Type B pancreatic cell (in vitro differentiated cells): ENCODE measurements around the gene ATP8B4. TPM values are rescaled to one million over a fixed set of nuclear protein-coding genes. Genes with fewer than 3 reads are reported as not detected.

Experiments used
- DNase-seq: peaks from one replicate; pipeline ENCODE4 v3.0.0; 2021; ENCODE audit warnings: mixed read lengths; ENCODE audit not compliant: unreplicated experiment; ENCODE audit errors: extremely low spot score
- H3K27ac Mint-ChIP-seq: 2 replicates; pipeline ENCODE4 v1.8.0; 2021; ENCODE audit warnings: mild to moderate bottlenecking, mixed read lengths
- H3K27me3 Mint-ChIP-seq: 2 replicates; pipeline ENCODE4 v1.8.0; 2021; ENCODE audit warnings: mixed read lengths
- H3K36me3 Mint-ChIP-seq: 2 replicates; pipeline ENCODE4 v1.8.0; 2021; ENCODE audit warnings: mixed read lengths
- H3K4me1 Mint-ChIP-seq: one replicate; pipeline ENCODE4 v1.8.0; 2021; ENCODE audit warnings: mixed read lengths; ENCODE audit not compliant: unreplicated experiment
- H3K4me3 Mint-ChIP-seq: 2 replicates; pipeline ENCODE4 v1.8.0; 2021; ENCODE audit warnings: mild to moderate bottlenecking, mixed read lengths
- H3K9me3 Mint-ChIP-seq: 2 replicates; pipeline ENCODE4 v1.8.0; 2021; ENCODE audit warnings: mixed read lengths
- CTCF ChIP-seq: fragments of 200-600 bp; sonication (generic); conservative IDR thresholded peaks from 2 replicates; pipeline ENCODE4 v1.5.0; 2021; ENCODE audit warnings: antibody characterized with exemption, mild to moderate bottlenecking
- total RNA-seq: library from RNA; stranded (reverse); gene quantifications from 2 replicates; pipeline ENCODE4 v1.2.1, GENCODE V29; 2021; ENCODE audit warnings: low replicate concordance

The ATP8B4 gene
- total RNA-seq, 1 donor from 2014 or later: 2.2 TPM

GRCh38 chr15:50144341-50145120, 25.5 kb upstream of the ATP8B4 start:
- Mint-ChIP-seq H3K27me3 (no peaks in the 10 kb centered on the region), H3K27ac (no peak overlapping the region), H3K4me1 (peaks cover 20% of the 10 kb centered on the region), H3K4me3 (no peak overlapping the region), H3K9me3 (no peaks in the 10 kb centered on the region), H3K36me3 (no peaks in the 10 kb centered on the region)
- no peak for DNase-seq
- no peak for TF ChIP-seq CTCF

- no peak for TF ChIP-seq CTCF
- no peaks in the 10 kb centered on the region for H3K36me3 Mint-ChIP-seq
Observed at GRCh38 chr15:50143255-50143860, 24.3 kb upstream of the ATP8B4 start.

GRCh38 chr15:50141856-50142255, 22.8 kb upstream of the ATP8B4 start:
- Mint-ChIP-seq H3K4me1 (peaks cover 13% of the 10 kb centered on the region), H3K9me3 (no peaks in the 10 kb centered on the region), H3K36me3 (no peaks in the 10 kb centered on the region), H3K4me3 (no peak overlapping the region), H3K27me3 (no peaks in the 10 kb centered on the region), H3K27ac (no peak overlapping the region)
- DNase-seq: no peak
- no peak for TF ChIP-seq CTCF

More at GRCh38 chr15:50143255-50143860, 24.3 kb upstream of the ATP8B4 start:
- Mint-ChIP-seq H3K4me1 (peaks cover 13% of the 10 kb centered on the region), H3K27ac (no peak overlapping the region), H3K27me3 (no peaks in the 10 kb centered on the region), H3K9me3 (no peaks in the 10 kb centered on the region), H3K4me3 (no peak overlapping the region)
- DNase-seq: no peak

GRCh38 chr15:50140983-50141382, 21.9 kb upstream of the ATP8B4 start:
- no peak for TF ChIP-seq CTCF

GRCh38 chr15:50140098-50140497, 21.1 kb upstream of the ATP8B4 start:
- peaks cover 12% of the 10 kb centered on the region for H3K4me1 Mint-ChIP-seq
- TF ChIP-seq CTCF: no peak
- H3K4me3 Mint-ChIP-seq: no peak overlapping the region
- no peak overlapping the region for H3K27ac Mint-ChIP-seq
- no peaks in the 10 kb centered on the region for H3K27me3 Mint-ChIP-seq
- H3K9me3 Mint-ChIP-seq: no peaks in the 10 kb centered on the region
- no peaks in the 10 kb centered on the region for H3K36me3 Mint-ChIP-seq
- DNase-seq: no peak

More at GRCh38 chr15:50140983-50141382, 21.9 kb upstream of the ATP8B4 start:
- H3K4me1 Mint-ChIP-seq: peaks cover 11% of the 10 kb centered on the region
- DNase-seq: no peak
- H3K36me3 Mint-ChIP-seq: no peaks in the 10 kb centered on the region
- no peak overlapping the region for H3K4me3 Mint-ChIP-seq
- H3K27me3 Mint-ChIP-seq: no peaks in the 10 kb centered on the region
- H3K9me3 Mint-ChIP-seq: no peaks in the 10 kb centered on the region
- no peak overlapping the region for H3K27ac Mint-ChIP-seq
